ENCODE results near the gene PRDM1. TPM values are rescaled to one million over a fixed set of nuclear protein-coding genes. Genes with fewer than 3 reads are reported as not detected.

The PRDM1 gene
- total RNA-seq, 4 donors from 2014 or later, result 1.0 to 20.7 (median 7.0) TPM

GRCh38 chr6:106125925-106126435 lies 39.8 kb downstream of the PRDM1 start:
- no peaks in the 10 kb centered on the region for H3K4me1 ChIP-seq
- TF ChIP-seq POLR2A (IDR thresholded peaks at IDR 0.05) (no peak), CTCF (IDR thresholded peaks at IDR 0.05) (no peak)

GRCh38 chr6:106126482-106126881 lies 40.3 kb downstream of the PRDM1 start:
- no peak for DNase-seq
- no peak overlapping the region for H3K27ac ChIP-seq
- H3K27me3 ChIP-seq, result no peaks in the 10 kb centered on the region
- H3K9me3 ChIP-seq, result no peaks in the 10 kb centered on the region
- no peak overlapping the region for H3K4me3 ChIP-seq
- TF ChIP-seq POLR2A (IDR thresholded peaks at IDR 0.05) (no peak), CTCF (IDR thresholded peaks at IDR 0.05) (no peak)
- intact Hi-C loops (cut with DNase I; ENCODE audit: low total_unique reads), result no loop called here
- H3K4me1 ChIP-seq, result no peaks in the 10 kb centered on the region
- H3K36me3 ChIP-seq, result no peaks in the 10 kb centered on the region

More at GRCh38 chr6:106125925-106126435, 39.8 kb downstream of the PRDM1 start:
- no peak for DNase-seq
- no peak overlapping the region for H3K27ac ChIP-seq
- H3K4me3 ChIP-seq, result no peak overlapping the region
- no peaks in the 10 kb centered on the region for H3K9me3 ChIP-seq
- no peaks in the 10 kb centered on the region for H3K27me3 ChIP-seq
- intact Hi-C loops (cut with DNase I; ENCODE audit: low total_unique reads), result no loop called here
- H3K36me3 ChIP-seq, result no peaks in the 10 kb centered on the region

DNA sequence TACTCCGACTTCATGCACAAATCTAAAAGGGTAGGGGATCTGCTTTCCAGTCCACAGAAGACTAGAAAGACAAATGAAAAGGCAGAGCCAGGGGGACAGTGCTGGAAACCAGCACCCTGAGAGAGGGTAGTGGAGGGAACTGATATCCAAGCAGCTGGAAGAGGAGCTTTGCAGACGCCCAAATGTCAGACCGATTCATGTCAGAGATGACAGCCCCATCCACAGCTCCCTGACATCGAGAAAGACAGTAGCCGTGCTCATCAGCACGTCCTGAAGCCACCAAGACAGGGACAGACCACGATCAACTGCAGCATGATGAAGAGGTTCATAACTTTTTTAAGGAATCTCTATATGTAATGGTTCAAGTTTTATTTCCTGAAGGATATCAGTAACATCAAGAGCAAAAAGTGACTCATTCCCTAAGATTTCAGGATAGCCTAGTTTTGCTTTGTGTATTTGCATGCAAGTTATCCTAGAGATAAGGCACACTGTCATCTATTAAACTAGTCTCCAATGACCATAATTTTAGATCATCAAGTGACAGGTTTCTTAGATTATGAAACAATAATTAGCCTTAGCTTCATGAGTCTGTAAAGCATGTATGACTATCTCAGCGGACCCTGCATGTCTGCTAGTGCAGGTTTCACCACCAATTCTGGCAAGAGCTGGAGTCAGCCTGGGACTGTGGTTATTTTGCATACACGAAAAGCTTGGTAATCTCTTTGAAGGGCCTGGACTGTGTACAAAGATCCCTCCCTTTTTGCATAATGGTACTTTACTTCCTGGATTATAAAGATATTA lies 43.0 kb downstream of the PRDM1 start:
- intact Hi-C loops (cut with DNase I; ENCODE audit: low total_unique reads), result no loop called here
- DNase-seq, result no peak
- H3K36me3 ChIP-seq, result no peaks in the 10 kb centered on the region
- no peaks in the 10 kb centered on the region for H3K4me1 ChIP-seq
- no peak overlapping the region for H3K4me3 ChIP-seq
- TF ChIP-seq CTCF (IDR thresholded peaks at IDR 0.05), result no peak
- TF ChIP-seq POLR2A (IDR thresholded peaks at IDR 0.05), result no peak
- H3K9me3 ChIP-seq, result no peaks in the 10 kb centered on the region
- H3K27ac ChIP-seq, result no peak overlapping the region
- no peaks in the 10 kb centered on the region for H3K27me3 ChIP-seq

GRCh38 chr6:106132153-106132698 lies 46.1 kb downstream of the PRDM1 start:
- no peak overlapping the region for H3K4me3 ChIP-seq
- no peak for DNase-seq
- TF ChIP-seq CTCF (IDR thresholded peaks at IDR 0.05), result no peak
- TF ChIP-seq POLR2A (IDR thresholded peaks at IDR 0.05), result no peak

GRCh38 chr6:106133040-106133439 lies 46.9 kb downstream of the PRDM1 start:
- Histone ChIP-seq H3K4me1 (no peaks in the 10 kb centered on the region), H3K27me3 (no peaks in the 10 kb centered on the region), H3K4me3 (no peak overlapping the region), H3K36me3 (no peaks in the 10 kb centered on the region), H3K27ac (no peak overlapping the region), H3K9me3 (no peaks in the 10 kb centered on the region)
- intact Hi-C loops (cut with DNase I; ENCODE audit: low total_unique reads), result no loop called here
- TF ChIP-seq POLR2A (IDR thresholded peaks at IDR 0.05) (no peak), CTCF (IDR thresholded peaks at IDR 0.05) (no peak)
- DNase-seq, result no peak

More at GRCh38 chr6:106132153-106132698, 46.1 kb downstream of the PRDM1 start:
- intact Hi-C loops (cut with DNase I; ENCODE audit: low total_unique reads), result no loop called here
- H3K27me3 ChIP-seq, result no peaks in the 10 kb centered on the region
- no peak overlapping the region for H3K27ac ChIP-seq
- no peaks in the 10 kb centered on the region for H3K36me3 ChIP-seq
- H3K4me1 ChIP-seq, result no peaks in the 10 kb centered on the region
- H3K9me3 ChIP-seq, result no peaks in the 10 kb centered on the region

All from uterus (tissue), 4 donors.